PC-3 (cell line): Measurements from ENCODE around the gene KCNH4. TPM values are rescaled to one million over a fixed set of nuclear protein-coding genes. Genes with fewer than 3 reads are reported as not detected.

ENCODE experiments used
- ATAC-seq: fragments of 200-7000 bp; cut with Tn5 transposase; 2 replicates; pipeline ENCODE4 v1.9.1; 2020; ENCODE audit warnings: mild to moderate bottlenecking, moderate library complexity
- BruUV-seq: library from RNA; stranded (reverse); fragments of 400-500 nt; replicated peaks from 2 replicates; lab custom pipeline; 2021; lab: Mats Ljungman, UMichigan
- CTCF ChIA-PET: fragments of 300-600 bp; sonication (Branson Sonifier 250); formaldehyde crosslinking; loops from one replicate; lab custom pipeline; 2022; ENCODE audit warnings: antibody characterized with exemption; lab: Charles Lee
- POLR2A ChIA-PET: fragments of 300-600 bp; sonication (Branson Sonifier 250); formaldehyde crosslinking; loops from one replicate; lab custom pipeline; 2022; ENCODE audit warnings: antibody characterized with exemption; ENCODE audit not compliant: unreplicated experiment; lab: Charles Lee
- DNase-seq: peaks from one replicate; pipeline ENCODE4 v3.0.0-alpha.2; 2015
- H2AFZ ChIP-seq: fragments of 300-600 bp; sonication (generic); 2 replicates; pipeline ENCODE4 v1.6.0; 2016; ENCODE audit warnings: antibody characterized with exemption, low read length
- H3F3A ChIP-seq: fragments of 300-600 bp; sonication (generic); one replicate; pipeline ENCODE4 v1.6.0; 2017; ENCODE audit warnings: antibody characterized with exemption, low read length, control low read depth, mild to moderate bottlenecking; ENCODE audit not compliant: unreplicated experiment
- H3K27ac ChIP-seq: fragments of 300-600 bp; sonication (generic); 2 replicates; pipeline ENCODE4 v1.5.1; 2016; ENCODE audit warnings: mild to moderate bottlenecking, low read length
- H3K27me3 ChIP-seq: fragments of 300-600 bp; sonication (generic); 2 replicates; pipeline ENCODE4 v1.6.1; 2016; ENCODE audit warnings: low read length, mixed read lengths
- H3K36me3 ChIP-seq: fragments of 300-600 bp; sonication (generic); 2 replicates; pipeline ENCODE4 v1.6.1; 2016; ENCODE audit warnings: low read depth, mixed run types, low read length, mixed read lengths
- H3K4me1 ChIP-seq: fragments of 300-600 bp; sonication (generic); 2 replicates; pipeline ENCODE4 v1.5.1; 2016; ENCODE audit warnings: low read length; ENCODE audit not compliant: insufficient read depth
- H3K4me2 ChIP-seq: fragments of 300-600 bp; sonication (generic); 2 replicates; pipeline ENCODE4 v1.6.0; 2016; ENCODE audit warnings: low read length
- H3K4me3 ChIP-seq: fragments of 300-600 bp; sonication (generic); 2 replicates; pipeline ENCODE4 v1.5.1; 2016; ENCODE audit warnings: mild to moderate bottlenecking, low read length, mixed read lengths
- H3K79me2 ChIP-seq: fragments of 300-600 bp; sonication (generic); 2 replicates; pipeline ENCODE4 v1.6.1; 2017; ENCODE audit warnings: low read length, mixed read lengths
- H3K9ac ChIP-seq: fragments of 300-600 bp; sonication (generic); 2 replicates; pipeline ENCODE4 v1.6.0; 2016; ENCODE audit warnings: mild to moderate bottlenecking, low read length
- H3K9me2 ChIP-seq: fragments of 300-600 bp; sonication (generic); replicated peaks from 2 replicates; pipeline ENCODE4 v1.6.1; 2016; ENCODE audit warnings: mixed run types, low read length, mixed read lengths
- H3K9me3 ChIP-seq: fragments of 300-600 bp; sonication (generic); 2 replicates; pipeline ENCODE4 v1.6.1; 2016; ENCODE audit warnings: low read length, mixed read lengths
- H4K20me1 ChIP-seq: fragments of 300-600 bp; sonication (generic); 2 replicates; pipeline ENCODE4 v1.6.1; 2016; ENCODE audit warnings: low read length, mixed read lengths
- CTCF ChIP-seq: fragments of 300-600 bp; sonication (generic); conservative IDR thresholded peaks from 2 replicates; pipeline ENCODE4 v1.5.1; 2017; ENCODE audit warnings: antibody characterized with exemption, low read depth, mild to moderate bottlenecking, low read length
- EZH2 ChIP-seq: fragments of 300-600 bp; sonication (generic); IDR thresholded peaks from one replicate; pipeline ENCODE4 v1.6.1; 2017; ENCODE audit warnings: antibody characterized with exemption, mild to moderate bottlenecking, low read length; ENCODE audit not compliant: unreplicated experiment
- EZH2phosphoT487 ChIP-seq: fragments of 300-600 bp; sonication (generic); IDR thresholded peaks from 2 replicates; pipeline ENCODE4 v1.6.1; 2018; ENCODE audit warnings: mild to moderate bottlenecking, antibody characterized with exemption, low read length, borderline replicate concordance
- intact Hi-C: fragments of 100-400 bp; cut with micrococcal nuclease; formaldehyde crosslinking; loops from 2 replicates; pipeline ENCODE4 v1.9.0; 2023
- total RNA-seq: library from RNA; depleted of rRNA; stranded (reverse); fragments of >200 nt; gene quantifications from 2 replicates; pipeline ENCODE4 v1.2.3, GENCODE V29; 2014

Gene KCNH4
- total RNA-seq, 1 experiment from 2014 or later = not detected

- intact Hi-C loops = no loop called here
These were observed 20.4 kb downstream of the KCNH4 start for GRCh38 chr17:42160531-42160910.

DNA sequence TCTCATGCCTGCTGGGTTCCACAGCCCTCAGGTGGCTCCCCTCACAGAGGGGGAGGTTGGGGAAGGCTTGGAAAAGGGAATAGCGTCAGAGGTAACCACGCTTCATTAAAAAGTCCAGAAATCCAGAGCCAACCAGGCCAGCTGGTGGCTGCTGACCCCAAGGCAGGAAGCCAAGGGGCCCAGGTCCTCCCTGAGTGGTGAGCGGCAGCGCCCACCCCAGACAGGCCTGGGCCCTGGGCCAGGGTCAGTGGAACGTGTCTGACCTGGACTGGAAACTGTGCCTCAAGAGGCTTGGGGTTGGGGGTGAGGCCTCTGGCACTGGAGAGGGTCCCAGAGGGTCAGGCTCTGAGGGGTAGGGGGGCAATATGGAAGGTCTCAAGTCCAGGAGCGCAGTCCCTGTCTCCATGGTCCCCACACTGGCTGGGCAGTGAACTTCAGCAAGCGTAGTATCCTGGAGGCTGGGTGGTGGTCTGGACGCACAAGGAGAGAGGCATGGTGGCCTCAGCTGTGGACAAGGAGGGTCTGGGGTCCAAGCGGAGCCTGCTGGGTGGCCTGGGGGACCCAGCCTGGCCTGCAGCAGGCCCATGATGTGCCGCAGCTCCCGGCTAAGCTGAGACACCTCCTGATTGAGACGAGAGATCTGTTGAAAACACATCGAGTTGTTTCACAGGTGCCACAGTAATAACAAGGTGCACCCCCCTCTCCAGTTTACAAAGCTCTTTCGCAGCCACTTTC lies 21.0 kb downstream of the KCNH4 start:
- no peaks in the 10 kb centered on the region for H3F3A ChIP-seq
- DNase-seq (no peak), ATAC-seq (no peak)
- BruUV-seq = no TSS peak
- ChIA-PET CTCF (no interaction called here), POLR2A (no interaction called here)
- no peaks in the 10 kb centered on the region for H4K20me1 ChIP-seq
- H3K27ac ChIP-seq = no peak overlapping the region
- no peaks in the 10 kb centered on the region for H3K4me1 ChIP-seq
- no peak overlapping the region for H3K4me3 ChIP-seq
- no peaks in the 10 kb centered on the region for H3K27me3 ChIP-seq
- no peaks in the 10 kb centered on the region for H3K9me2 ChIP-seq
- H3K9ac ChIP-seq = no peak overlapping the region
- H3K79me2 ChIP-seq = no peaks in the 10 kb centered on the region
- no peaks in the 10 kb centered on the region for H3K9me3 ChIP-seq
- no peak overlapping the region for H2AFZ ChIP-seq
- H3K4me2 ChIP-seq = no peak overlapping the region
- H3K36me3 ChIP-seq = no peaks in the 10 kb centered on the region
- intact Hi-C loops = no loop called here
- TF ChIP-seq EZH2 = no peak
- TF ChIP-seq CTCF = no peak
- no peak for TF ChIP-seq EZH2phosphoT487

More at GRCh38 chr17:42160531-42160910, 20.4 kb downstream of the KCNH4 start:
- DNase-seq (no peak), ATAC-seq (no peak)
- no peaks in the 10 kb centered on the region for H3K79me2 ChIP-seq
- no peak overlapping the region for H3K4me3 ChIP-seq
- H3K9me2 ChIP-seq = no peaks in the 10 kb centered on the region
- no peak overlapping the region for H3K27ac ChIP-seq
- no peaks in the 10 kb centered on the region for H4K20me1 ChIP-seq
- ChIA-PET CTCF (no interaction called here), POLR2A (no interaction called here)
- BruUV-seq = no TSS peak
- H3K4me2 ChIP-seq = no peak overlapping the region
- no peak overlapping the region for H2AFZ ChIP-seq
- H3K9me3 ChIP-seq = no peaks in the 10 kb centered on the region
- no peaks in the 10 kb centered on the region for H3K4me1 ChIP-seq
- no peaks in the 10 kb centered on the region for H3F3A ChIP-seq
- no peaks in the 10 kb centered on the region for H3K27me3 ChIP-seq
- no peak overlapping the region for H3K9ac ChIP-seq
- H3K36me3 ChIP-seq = no peaks in the 10 kb centered on the region
- no peak for TF ChIP-seq CTCF
- TF ChIP-seq EZH2 = no peak
- TF ChIP-seq EZH2phosphoT487 = no peak

DNA sequence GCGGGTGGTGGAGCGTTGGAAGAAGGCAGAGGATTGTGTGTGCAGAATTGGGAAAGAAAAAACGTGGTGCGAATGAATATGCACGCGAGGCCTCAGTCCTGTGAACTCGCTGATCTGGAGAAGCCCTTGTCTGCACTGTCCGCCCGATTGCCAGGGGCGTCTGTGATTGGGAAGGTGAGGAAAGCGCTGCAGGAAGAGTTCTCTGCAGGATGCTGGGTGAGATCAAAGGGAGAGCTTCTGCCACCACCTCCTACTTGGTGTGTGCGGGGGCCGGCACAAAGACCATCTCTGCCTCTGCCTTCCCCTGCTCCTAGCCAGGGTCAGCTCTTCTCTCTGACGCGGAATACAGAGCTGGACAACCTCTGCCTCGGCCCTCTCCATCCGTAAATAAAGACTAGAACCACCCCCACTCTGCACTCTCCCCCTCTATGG lies 25.3 kb downstream of the KCNH4 start:
- Histone ChIP-seq H3K9me3 (no peaks in the 10 kb centered on the region), H3K27me3 (no peaks in the 10 kb centered on the region), H3K79me2 (no peaks in the 10 kb centered on the region), H3K4me2 (no peak overlapping the region), H3K36me3 (no peaks in the 10 kb centered on the region), H3F3A (no peaks in the 10 kb centered on the region), H2AFZ (no peak overlapping the region), H3K9me2 (no peaks in the 10 kb centered on the region), H4K20me1 (no peaks in the 10 kb centered on the region), H3K27ac (no peak overlapping the region), H3K9ac (no peak overlapping the region), H3K4me1 (no peaks in the 10 kb centered on the region), H3K4me3 (no peak overlapping the region)
- DNase-seq (no peak), ATAC-seq (no peak)
- TF ChIP-seq EZH2phosphoT487 = no peak
- TF ChIP-seq CTCF = no peak
- TF ChIP-seq EZH2 = no peak
- intact Hi-C loops = no loop called here
- no TSS peak for BruUV-seq
- ChIA-PET POLR2A (no interaction called here), CTCF (no interaction called here)
